ES-I3 (cell line): ENCODE measurements around the gene EXT2.

Experiments
- H3K36me3 ChIP-seq: 2 replicates; pipeline ENCODE4 v1.6.1; 2013; ENCODE audit warnings: mild to moderate bottlenecking, low read length, control low read depth, moderate library complexity; ENCODE audit not compliant: insufficient read depth
- H3K4me1 ChIP-seq: 2 replicates; pipeline ENCODE4 v1.6.1; 2013; ENCODE audit warnings: mild to moderate bottlenecking, control low read depth, low read length; ENCODE audit not compliant: insufficient read depth
- H3K9ac ChIP-seq: 2 replicates; pipeline ENCODE4 v1.6.1; 2013; ENCODE audit warnings: low read depth, mild to moderate bottlenecking, low read length, moderate library complexity
- H3K9me3 ChIP-seq: 2 replicates; pipeline ENCODE4 v1.6.1; 2013; ENCODE audit warnings: mild to moderate bottlenecking, low read length, moderate library complexity; ENCODE audit not compliant: control insufficient read depth, insufficient read depth

EXT2 gene

GRCh38 chr11:44264761-44265160 is 169.3 kb downstream of the EXT2 start:
- Histone ChIP-seq H3K36me3 (no peaks in the 10 kb centered on the region), H3K9ac (no peak overlapping the region), H3K9me3 (no peaks in the 10 kb centered on the region), H3K4me1 (no peaks in the 10 kb centered on the region; the same call in 1 of the 2 replicates)

- H3K36me3 ChIP-seq, result no peaks in the 10 kb centered on the region
- H3K4me1 ChIP-seq, result no peaks in the 10 kb centered on the region; the same call in 1 of the 2 replicates
- no peak overlapping the region for H3K9ac ChIP-seq
- H3K9me3 ChIP-seq, result no peaks in the 10 kb centered on the region
Observed at GRCh38 chr11:44266056-44266780, 170.7 kb downstream of the EXT2 start.

DNA sequence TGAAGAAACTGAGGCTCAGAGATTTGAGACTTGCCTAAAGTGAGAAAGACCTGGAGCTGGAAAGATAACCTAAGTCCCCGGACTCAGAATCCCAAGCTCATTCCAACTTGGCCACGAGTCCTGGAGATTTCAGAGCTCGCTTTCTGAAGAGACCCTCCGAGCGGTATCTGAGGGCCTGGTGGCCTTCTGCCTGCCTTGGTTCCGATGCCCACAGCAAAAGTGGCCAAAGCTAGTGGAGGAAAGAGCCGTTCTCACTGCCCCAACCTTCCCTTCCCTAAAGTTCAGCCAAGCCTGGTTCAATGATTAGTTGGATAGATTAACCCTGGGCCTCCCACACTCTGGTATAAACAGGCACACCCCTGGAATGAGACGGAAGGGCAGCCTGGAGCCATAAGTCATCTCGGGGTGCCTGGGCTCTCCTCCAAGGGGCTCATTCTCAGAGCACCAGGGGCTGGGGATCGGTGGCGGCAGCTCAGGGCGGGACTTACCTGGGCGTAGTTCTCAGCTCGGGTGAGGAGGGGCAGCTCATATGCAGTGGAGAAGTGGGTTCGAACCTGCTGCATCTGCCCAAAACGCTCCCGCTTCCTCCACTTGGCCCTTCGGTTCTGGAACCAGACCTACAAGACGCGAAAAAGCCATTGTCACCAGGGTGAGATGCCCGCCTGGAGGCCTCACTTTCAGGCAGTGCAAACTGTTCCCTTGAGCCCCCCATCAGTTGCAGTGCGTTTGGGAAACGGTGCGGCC is 171.7 kb downstream of the EXT2 start:
- Histone ChIP-seq H3K4me1 (no peaks in the 10 kb centered on the region; the same call in 1 of the 2 replicates), H3K9ac (no peak overlapping the region), H3K36me3 (no peaks in the 10 kb centered on the region), H3K9me3 (no peaks in the 10 kb centered on the region)

- no peaks in the 10 kb centered on the region for H3K9me3 ChIP-seq
- H3K36me3 ChIP-seq, result no peaks in the 10 kb centered on the region; the same call in 1 of the 2 replicates
- no peaks in the 10 kb centered on the region; the same call in 1 of the 2 replicates for H3K4me1 ChIP-seq
- H3K9ac ChIP-seq, result no peak overlapping the region
Observed at GRCh38 chr11:44267750-44268613, 172.5 kb downstream of the EXT2 start.

GRCh38 chr11:44268614-44269080 is 173.2 kb downstream of the EXT2 start:
- no peaks in the 10 kb centered on the region; the same call in 1 of the 2 replicates for H3K4me1 ChIP-seq

DNA sequence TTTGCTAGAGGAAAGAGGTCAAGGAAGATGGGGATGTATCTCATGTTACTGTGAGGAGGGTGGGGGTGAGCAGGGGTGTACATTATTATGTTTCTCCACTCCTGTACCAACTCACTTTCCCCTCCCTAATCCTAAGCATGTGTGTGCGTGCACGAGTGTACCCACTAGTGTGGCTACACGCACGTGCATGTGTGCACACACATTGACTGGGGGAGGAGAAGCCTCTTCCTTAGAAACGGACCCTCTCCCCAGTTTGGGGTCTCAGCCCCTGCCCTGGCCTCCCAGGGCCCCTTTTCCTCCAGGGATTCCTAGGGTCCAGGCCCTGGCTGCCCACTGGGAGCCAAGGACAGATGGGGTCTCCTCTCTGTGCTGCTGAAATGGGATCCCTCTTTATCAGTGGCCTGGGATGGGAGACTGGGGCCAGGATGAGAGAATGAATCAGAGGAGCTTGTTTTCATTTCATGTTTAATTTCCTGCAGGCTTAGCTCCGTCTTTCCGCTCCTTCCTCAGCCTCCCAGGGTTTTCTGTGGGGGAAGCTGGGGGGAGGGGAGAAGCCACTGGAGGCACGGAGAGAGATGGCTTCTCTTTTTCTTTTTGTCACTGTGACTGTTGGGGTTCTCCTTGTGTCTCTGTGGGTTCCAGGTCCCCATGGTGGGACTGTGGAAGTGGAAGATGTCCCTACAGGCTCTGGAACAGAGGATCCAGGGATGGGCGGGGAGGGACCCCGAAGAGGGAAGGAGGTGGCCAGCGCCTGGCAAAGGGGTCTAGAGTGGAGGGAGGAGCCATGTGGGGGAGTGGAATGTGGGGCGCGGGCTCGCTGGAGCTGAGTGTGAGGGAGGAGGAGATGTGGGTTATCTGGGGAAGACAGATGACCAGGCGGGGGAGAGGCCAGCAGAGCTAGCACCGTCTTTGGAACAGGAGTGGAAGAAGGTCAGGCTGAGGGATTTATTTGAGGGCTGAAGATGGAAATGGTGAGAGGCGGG is 174.2 kb downstream of the EXT2 start:
- Histone ChIP-seq H3K9ac (no peak overlapping the region), H3K36me3 (no peaks in the 10 kb centered on the region; the same call in 1 of the 2 replicates), H3K4me1 (no peaks in the 10 kb centered on the region; the same call in 1 of the 2 replicates), H3K9me3 (no peaks in the 10 kb centered on the region)

More at GRCh38 chr11:44268614-44269080, 173.2 kb downstream of the EXT2 start:
- Histone ChIP-seq H3K36me3 (no peaks in the 10 kb centered on the region; the same call in 1 of the 2 replicates), H3K9me3 (no peaks in the 10 kb centered on the region), H3K9ac (no peak overlapping the region)

DNA sequence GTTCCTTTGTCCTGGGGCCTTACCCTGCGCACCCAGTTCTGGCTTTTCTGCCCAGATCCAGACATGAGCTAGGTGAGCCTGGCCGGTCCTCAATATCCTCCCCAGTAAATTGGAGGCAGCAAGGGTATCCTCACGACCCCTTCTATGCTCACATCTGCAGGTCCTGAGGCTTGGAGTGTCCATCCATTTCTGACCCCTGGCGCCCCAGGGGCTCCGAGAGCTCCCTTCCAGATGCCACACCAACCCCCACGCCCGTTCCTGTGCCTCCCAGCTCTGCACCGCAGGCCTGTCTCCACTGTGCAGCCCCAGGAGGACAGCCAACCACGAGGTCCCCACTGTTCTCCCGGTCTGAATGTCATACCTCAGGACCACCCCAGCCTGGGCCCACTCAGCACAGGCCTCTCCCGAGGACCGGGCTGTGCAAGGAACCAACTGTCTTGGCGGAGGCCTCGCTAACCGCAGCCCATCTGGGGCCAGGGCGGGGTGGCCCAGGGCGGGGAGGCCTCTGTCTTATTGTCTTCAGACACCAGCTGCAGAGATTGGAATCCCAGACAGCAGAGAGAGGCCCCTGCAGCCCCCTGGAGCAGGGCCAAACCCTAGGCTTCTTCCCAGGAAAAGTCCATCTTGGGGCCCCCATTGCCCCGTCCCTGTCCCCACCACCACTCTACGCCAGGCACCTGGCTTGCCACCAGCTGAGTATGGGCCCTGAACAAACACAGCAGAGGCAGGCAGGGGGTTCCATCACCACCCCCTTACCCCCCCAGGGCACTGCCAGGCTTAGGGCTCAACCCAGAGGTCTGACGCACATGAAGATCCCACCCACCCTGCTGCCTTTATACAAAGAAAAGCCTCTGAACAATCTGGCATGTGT is 175.2 kb downstream of the EXT2 start:
- Histone ChIP-seq H3K9me3 (no peaks in the 10 kb centered on the region), H3K9ac (no peak overlapping the region), H3K36me3 (no peaks in the 10 kb centered on the region; the same call in 1 of the 2 replicates), H3K4me1 (no peaks in the 10 kb centered on the region; the same call in 1 of the 2 replicates)

GRCh38 chr11:44271286-44271685 is 175.8 kb downstream of the EXT2 start:
- H3K9ac ChIP-seq, result no peak overlapping the region
- no peaks in the 10 kb centered on the region; the same call in 1 of the 2 replicates for H3K36me3 ChIP-seq
- no peaks in the 10 kb centered on the region; the same call in 1 of the 2 replicates for H3K4me1 ChIP-seq
- H3K9me3 ChIP-seq, result no peaks in the 10 kb centered on the region

- Histone ChIP-seq H3K9me3 (no peaks in the 10 kb centered on the region), H3K4me1 (no peaks in the 10 kb centered on the region; the same call in 1 of the 2 replicates), H3K36me3 (no peaks in the 10 kb centered on the region; the same call in 1 of the 2 replicates), H3K9ac (no peak overlapping the region)
Observed at GRCh38 chr11:44274404-44274803, 178.9 kb downstream of the EXT2 start.

- Histone ChIP-seq H3K4me1 (no peaks in the 10 kb centered on the region), H3K36me3 (no peaks in the 10 kb centered on the region; the same call in 1 of the 2 replicates), H3K9ac (no peak overlapping the region), H3K9me3 (no peaks in the 10 kb centered on the region)
Observed at GRCh38 chr11:44275241-44275640, 179.8 kb downstream of the EXT2 start.

- Histone ChIP-seq H3K36me3 (no peaks in the 10 kb centered on the region; the same call in 1 of the 2 replicates), H3K4me1 (no peaks in the 10 kb centered on the region), H3K9me3 (no peaks in the 10 kb centered on the region), H3K9ac (no peak overlapping the region)
Observed at GRCh38 chr11:44275961-44276550, 180.6 kb downstream of the EXT2 start.
